SH-SY5Y (cell line): Measurements from ENCODE around the gene SEMA4G.

Experiments
- GATA2 ChIP-seq: IDR thresholded peaks from 2 replicates; pipeline ENCODE4 v1.6.1; 2011; ENCODE audit warnings: mild to moderate bottlenecking, low read depth, low read length
- GATA3 ChIP-seq: IDR thresholded peaks from 2 replicates; pipeline ENCODE4 v1.6.1; 2011; ENCODE audit warnings: low read depth, mild to moderate bottlenecking, low read length, moderate library complexity

GRCh38 chr10:100943508-100943907 is 25.8 kb upstream of the SEMA4G start:
- TF ChIP-seq GATA3 (no peak), GATA2 (no peak)
